GM12874 (cell line): ENCODE measurements around the gene PRSS36.

Experiments
- TF ChIP-seq, protein P1 (sequence below): IDR thresholded peaks from 2 replicates; pipeline ENCODE4 v1.5.1; 2011; ENCODE audit warnings: low read depth, mild to moderate bottlenecking, control low read depth, low read length, moderate library complexity; ENCODE audit not compliant: insufficient read depth

The PRSS36 gene

DNA sequence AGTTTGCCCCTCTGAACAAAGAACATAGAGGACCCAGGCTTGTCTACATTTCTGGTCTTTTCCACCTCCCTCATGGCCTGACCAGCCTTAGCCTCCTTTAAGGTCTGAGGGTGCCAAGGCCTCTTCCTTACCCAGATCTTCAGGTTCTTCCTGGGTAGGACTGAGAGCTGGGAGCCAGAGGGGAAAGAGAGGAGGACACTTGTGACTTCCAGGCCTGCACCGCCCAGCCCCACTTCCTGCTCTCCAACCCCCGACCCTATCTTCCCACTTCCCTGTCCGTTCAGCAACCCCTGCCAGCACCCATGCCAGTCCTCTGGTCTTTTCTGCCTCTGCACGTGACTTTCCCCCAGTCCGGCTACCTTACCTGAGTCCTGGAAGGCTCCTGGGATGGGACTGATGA lies 534 bp downstream of the PRSS36 start:
- TF ChIP-seq, protein P1, sequence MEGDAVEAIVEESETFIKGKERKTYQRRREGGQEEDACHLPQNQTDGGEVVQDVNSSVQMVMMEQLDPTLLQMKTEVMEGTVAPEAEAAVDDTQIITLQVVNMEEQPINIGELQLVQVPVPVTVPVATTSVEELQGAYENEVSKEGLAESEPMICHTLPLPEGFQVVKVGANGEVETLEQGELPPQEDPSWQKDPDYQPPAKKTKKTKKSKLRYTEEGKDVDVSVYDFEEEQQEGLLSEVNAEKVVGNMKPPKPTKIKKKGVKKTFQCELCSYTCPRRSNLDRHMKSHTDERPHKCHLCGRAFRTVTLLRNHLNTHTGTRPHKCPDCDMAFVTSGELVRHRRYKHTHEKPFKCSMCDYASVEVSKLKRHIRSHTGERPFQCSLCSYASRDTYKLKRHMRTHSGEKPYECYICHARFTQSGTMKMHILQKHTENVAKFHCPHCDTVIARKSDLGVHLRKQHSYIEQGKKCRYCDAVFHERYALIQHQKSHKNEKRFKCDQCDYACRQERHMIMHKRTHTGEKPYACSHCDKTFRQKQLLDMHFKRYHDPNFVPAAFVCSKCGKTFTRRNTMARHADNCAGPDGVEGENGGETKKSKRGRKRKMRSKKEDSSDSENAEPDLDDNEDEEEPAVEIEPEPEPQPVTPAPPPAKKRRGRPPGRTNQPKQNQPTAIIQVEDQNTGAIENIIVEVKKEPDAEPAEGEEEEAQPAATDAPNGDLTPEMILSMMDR: no peak

DNA sequence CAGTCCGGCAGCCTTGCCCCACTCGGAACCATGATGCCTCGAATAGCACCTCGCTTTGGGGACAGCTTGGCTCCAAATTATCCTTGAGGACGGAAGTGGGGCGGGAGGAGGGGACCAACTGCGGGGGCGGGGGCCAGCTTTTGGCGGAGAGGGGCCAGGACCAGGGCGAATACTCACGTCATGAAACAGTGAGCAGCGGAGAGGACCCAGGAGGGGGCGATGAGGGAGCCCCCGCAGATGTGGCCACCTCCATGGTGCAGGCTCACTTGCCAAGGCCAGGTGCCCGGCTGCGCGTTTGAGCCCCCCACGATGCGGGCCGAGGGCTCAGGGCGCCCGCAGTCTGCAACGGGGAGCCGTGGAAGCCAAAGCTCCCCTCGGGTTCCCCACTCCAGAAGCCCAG lies 970 bp downstream of the PRSS36 start:
- TF ChIP-seq, protein P1: no peak

- TF ChIP-seq, protein P1: no peak
Observed at GRCh38 chr16:31148281-31148728, 1.6 kb downstream of the PRSS36 start.

DNA sequence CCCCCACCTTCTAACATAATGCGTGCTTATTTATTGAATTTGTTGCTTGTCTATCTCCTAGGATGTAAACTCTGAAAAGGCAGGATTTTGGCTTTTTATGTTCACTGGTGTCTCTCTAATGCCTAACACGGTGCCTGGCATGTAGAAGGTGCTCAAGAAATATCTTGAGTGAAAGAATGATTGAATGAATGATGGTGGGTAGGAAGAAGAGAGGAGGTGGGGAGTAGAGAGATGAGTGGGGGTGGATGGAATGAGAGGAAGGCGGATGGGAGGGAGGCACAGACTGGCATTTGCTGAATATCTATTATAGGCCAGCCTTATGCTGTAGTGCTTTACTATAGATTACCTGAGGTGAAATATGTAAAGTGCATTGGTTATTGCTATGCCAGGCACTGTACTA lies 2.3 kb downstream of the PRSS36 start:
- TF ChIP-seq, protein P1: no peak

DNA sequence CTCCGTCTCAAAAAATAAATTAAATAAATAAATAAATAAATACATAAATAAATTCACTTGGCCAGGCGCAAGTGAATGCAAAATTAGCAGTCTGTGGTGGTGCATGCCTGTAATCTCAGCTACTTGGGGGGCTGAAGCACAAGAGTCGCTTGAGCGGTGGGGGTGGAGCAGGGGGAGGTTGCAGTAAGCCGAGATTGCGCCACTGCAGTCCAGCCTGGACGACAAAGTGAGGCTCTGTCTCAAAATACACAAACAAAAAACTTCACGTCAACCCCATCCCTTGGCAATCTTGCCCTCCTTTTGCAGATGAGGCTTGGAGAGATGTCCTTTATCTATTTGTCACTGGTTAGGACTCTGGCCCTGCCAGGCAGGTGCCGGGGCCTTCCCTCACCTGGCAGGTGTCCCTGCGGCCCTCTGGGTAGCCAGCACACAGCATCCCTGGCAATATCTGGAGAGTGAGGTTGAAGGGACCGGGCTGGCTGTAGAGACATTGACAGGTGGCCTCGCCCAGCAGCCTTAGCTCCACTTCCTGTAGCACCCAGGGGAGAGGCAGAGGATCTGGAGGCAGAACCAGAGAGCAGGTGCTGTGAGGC lies 4.4 kb downstream of the PRSS36 start:
- TF ChIP-seq, protein P1: no peak

- TF ChIP-seq, protein P1: no peak
Observed at GRCh38 chr16:31143694-31144148, 6.1 kb downstream of the PRSS36 start.

- TF ChIP-seq, protein P1: no peak
Observed at GRCh38 chr16:31143011-31143693, 6.7 kb downstream of the PRSS36 start.
